Measurements from ENCODE around the gene ZNF440.
"Not testable (repeated sequence)": the region's sequence is repeated elsewhere in the genome, so short reads cannot be mapped to it uniquely, and the experiment has no call there.

Gene ZNF440

GRCh38 chr19:11828957-11829876, 15.1 kb downstream of the ZNF440 start:
- DNase-seq (ENCODE audit: low read depth): not testable (repeated sequence)

- DNase-seq (ENCODE audit: low read depth): no peak
Measured at GRCh38 chr19:11832253-11832912, 18.3 kb downstream of the ZNF440 start.

GRCh38 chr19:11833541-11833940, 19.5 kb downstream of the ZNF440 start:
- no peak for DNase-seq (ENCODE audit: low read depth)

DNA sequence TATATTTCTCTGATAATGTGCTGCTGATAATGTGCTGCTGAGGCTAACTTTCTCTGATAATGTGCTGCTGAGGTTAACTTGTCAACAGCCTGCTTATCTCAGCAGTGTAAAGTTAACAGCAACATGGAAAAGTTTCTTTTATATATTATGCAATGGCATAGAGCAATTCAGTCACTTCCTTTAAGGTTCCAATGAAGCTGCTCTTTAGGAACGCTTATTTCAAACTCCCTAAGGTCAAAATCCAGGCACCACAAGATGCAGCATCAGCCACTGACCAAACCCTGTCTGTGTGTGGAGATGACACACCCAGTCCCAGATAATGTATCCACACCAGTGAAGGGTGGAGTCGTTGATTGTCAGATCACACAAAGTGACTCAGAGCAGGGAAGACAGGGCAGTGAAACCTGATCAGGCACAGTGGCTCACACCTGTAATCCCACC, 21.6 kb downstream of the ZNF440 start:
- not testable (repeated sequence) for DNase-seq (ENCODE audit: low read depth)

DNA sequence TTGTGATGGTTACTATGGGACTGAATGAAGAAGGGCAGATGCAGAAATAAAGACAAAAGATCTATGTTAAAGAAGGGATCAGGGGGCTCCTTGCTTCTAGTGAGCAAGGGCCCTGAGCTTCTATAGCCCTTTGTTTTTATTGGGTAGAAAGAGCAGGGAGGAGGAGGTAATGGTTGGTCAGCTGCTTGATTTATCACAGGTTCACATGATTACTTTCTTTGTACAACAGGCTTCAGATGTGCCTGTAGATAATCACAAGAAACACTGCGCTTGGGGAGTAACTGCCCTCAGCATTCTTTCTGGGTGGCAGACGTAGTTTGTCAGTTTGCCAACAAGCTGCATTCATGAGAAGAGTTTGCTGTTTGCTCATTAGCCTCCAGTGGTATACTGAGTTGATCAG, 29.6 kb downstream of the ZNF440 start:
- DNase-seq (ENCODE audit: low read depth): no peak

DNA sequence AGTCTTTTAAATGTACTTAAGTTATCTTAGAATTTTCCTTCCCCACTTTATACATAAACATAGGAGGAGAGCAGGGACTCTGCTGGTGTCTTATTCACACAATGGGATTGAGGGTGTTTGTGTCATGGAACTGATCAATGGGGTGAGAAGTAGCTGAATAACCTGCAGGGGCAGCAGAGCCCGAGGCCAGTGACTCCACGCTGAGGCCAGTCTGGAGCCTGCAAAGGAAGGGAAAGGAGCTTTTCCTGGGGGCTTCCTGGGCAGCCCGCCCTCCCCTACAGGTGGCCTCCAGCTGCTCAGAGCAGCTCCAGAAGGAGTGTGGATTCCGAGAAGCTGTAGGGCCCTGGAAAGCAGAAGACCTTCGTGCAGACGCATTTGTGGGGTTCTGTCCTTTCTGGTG, 33.5 kb downstream of the ZNF440 start:
- not testable (repeated sequence) for DNase-seq (ENCODE audit: low read depth)

GRCh38 chr19:11848200-11848593, 34.1 kb downstream of the ZNF440 start:
- no peak for DNase-seq (ENCODE audit: low read depth)

GRCh38 chr19:11848594-11849469, 34.8 kb downstream of the ZNF440 start, which contains the start of gene ZNF439:
TSS of gene ZNF439 (plus strand) at chr19:11848726. CDS start at chr19:11848868, 142 bp downstream.
- DNase-seq (ENCODE audit: low read depth): peak; percentile 84

DNA sequence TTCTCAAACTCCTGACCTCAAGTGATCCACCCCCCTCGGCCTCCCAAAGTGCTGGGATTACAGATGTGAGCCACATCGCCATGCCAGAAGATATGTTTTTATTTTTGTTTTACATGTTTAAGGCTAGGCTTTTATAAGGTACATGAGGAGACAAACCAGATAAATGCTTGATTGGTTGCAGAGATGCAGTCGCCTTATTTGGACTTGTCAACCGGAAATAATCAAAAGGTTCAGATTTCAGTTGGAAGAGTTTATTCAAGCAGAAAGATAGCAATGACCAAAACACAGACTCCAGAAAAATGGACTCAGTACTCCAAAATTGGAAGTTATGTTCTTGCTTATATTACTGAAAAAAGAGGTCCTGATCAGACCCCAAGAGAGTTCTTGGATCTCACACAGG, 36.2 kb downstream of the ZNF440 start:
- not testable (repeated sequence) for DNase-seq (ENCODE audit: low read depth)

DNA sequence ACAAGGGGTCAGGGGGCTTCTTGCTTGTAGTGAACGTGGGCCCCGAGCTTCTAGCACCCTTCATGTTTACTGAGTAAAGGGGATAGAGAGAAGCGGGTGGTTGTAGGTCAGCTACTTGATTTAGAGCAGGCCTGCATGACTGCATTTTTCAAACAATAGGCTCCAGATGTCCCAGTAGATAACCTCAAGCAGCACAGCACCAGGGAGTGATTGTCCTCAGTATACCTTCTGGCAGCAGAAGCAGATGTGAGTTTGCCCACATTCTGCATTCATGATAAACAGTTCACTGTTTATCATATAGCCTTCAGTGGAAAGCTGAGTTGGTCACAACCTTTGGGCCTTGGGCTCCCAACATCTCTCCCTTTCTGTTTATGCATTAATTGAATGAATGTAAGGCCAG, 39.3 kb downstream of the ZNF440 start:
- no peak for DNase-seq (ENCODE audit: low read depth)

- DNase-seq (ENCODE audit: low read depth): no peak
Measured at GRCh38 chr19:11856596-11857250, 42.6 kb downstream of the ZNF440 start.

DNA sequence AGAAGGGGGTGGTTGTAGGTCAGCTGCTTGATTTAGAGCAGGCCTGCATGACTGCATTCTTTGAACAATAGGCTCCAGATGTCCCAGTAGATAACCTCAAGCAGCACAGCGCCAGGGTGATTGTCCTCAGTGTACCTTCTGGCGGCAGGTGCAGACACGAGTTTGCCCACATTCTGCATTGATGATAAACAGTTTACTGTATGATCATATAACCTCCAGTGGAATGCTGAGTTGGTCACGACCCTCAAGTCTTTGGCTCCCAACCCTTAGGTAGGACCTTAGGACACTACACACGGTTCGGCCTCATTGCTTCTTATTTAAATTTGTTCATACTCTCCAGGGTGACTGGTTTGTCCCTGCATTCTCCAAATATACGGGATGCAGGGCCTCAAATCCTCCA, 46.6 kb downstream of the ZNF440 start:
- DNase-seq (ENCODE audit: low read depth): no peak

DNA sequence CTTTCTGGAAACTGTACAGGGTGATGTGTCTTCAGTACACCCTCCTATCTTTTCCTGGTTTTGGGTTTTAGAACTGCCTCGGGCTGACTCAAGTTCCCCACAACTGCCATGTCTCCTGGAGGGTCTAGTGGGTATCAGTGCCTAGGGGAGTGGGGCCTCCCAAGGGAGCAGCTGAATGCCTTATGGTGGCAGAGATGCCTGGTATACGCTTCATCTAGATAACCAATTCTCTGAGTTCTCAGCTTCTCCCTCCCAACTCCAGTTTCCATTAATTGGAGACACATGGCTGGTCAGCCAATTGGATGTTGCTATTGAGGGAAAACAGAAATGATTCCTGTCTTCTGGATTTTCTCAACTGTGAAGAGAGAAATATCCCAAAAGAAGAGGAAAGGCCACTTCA, 47.2 kb downstream of the ZNF440 start:
- DNase-seq (ENCODE audit: low read depth): no peak

DNA sequence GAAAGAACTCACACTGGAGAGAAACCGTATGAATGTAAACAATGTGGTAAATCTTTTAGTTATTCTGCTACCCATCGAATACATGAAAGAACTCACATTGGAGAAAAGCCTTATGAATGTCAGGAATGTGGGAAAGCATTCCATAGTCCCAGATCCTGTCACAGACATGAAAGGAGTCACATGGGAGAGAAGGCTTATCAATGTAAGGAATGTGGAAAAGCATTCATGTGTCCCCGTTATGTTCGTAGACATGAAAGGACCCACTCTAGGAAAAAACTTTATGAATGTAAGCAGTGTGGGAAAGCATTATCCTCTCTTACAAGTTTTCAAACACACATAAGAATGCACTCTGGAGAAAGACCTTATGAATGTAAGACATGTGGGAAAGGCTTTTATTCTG, 53.7 kb downstream of the ZNF440 start:
- DNase-seq (ENCODE audit: low read depth): not testable (repeated sequence)

GRCh38 chr19:11868188-11868587, 54.1 kb downstream of the ZNF440 start:
- DNase-seq (ENCODE audit: low read depth): no peak

GRCh38 chr19:11872624-11873023, 58.6 kb downstream of the ZNF440 start:
- DNase-seq (ENCODE audit: low read depth): no peak

DNA sequence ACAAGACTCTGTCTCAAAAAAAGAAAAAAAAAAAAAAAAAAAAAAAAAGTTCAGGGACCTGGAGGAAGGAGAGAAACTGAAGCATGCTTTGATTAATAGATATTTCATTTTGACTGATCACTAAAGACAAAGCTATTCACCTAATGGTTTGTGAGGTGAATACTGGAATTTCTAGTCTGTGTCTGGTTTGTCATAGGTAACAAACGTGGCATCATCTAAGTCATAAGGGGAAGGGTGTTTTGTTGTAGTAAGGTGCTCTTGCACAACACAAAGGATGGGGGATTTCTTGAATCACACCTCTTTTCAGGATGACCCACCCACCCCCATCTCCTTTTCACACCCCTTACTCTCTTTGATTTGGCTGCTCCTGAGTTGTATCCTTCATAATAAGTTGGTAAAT, 59.7 kb downstream of the ZNF440 start:
- no peak for DNase-seq (ENCODE audit: low read depth)

GRCh38 chr19:11879687-11880266, 65.7 kb downstream of the ZNF440 start:
- DNase-seq (ENCODE audit: low read depth): peak; percentile 16

DNA sequence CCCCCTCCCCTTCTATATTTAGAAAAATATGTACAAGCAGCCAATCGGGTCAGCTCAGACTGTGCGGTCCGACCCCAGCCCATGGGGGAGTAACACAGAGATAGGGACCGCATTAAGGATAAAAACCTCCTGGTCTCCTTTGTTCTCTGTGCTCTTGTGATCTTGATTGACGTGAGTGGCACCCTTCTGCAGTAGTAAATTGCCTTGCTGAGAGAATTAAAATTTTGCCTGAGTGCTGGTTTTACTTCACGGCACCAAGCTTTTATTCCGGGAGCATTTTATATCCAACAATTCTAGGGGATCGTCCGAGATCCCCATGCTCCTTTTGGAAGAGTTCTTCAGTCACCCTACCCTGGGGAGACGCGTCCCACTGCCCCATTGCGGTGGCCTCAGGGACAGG, 66.5 kb downstream of the ZNF440 start:
- no peak for DNase-seq (ENCODE audit: low read depth)

GRCh38 chr19:11881151-11881800, 67.2 kb downstream of the ZNF440 start:
- peak; percentile 46 for DNase-seq (ENCODE audit: low read depth)

GRCh38 chr19:11882606-11883005, 68.5 kb downstream of the ZNF440 start:
- no peak for DNase-seq (ENCODE audit: low read depth)

Data from activated T-cell treated with anti-CD3 and anti-CD28 coated beads for 24 hours (primary cell).